ENCODE measurements around the gene KCNJ6.

Gene KCNJ6

DNA sequence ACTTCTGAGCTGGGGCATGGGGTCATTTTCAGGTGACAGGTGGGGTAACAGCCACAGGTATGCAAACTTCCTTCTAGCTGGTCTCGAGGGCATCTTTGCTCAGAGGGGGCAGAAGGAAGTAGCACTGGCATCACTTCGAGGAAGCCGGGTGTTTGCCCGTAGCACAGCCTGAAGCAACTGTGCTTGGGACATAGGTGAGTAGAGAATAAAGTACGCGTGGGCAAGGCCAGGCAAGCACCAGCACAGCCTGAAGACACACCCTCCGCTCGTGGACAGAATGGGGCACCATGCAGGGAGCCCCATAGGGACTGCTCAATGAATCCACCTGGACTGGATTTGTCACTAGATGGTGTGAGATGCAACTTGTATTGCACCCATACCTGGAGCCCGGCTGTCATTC is 167.1 kb downstream of the KCNJ6 start:
- TF ChIP-seq, protein P1, sequence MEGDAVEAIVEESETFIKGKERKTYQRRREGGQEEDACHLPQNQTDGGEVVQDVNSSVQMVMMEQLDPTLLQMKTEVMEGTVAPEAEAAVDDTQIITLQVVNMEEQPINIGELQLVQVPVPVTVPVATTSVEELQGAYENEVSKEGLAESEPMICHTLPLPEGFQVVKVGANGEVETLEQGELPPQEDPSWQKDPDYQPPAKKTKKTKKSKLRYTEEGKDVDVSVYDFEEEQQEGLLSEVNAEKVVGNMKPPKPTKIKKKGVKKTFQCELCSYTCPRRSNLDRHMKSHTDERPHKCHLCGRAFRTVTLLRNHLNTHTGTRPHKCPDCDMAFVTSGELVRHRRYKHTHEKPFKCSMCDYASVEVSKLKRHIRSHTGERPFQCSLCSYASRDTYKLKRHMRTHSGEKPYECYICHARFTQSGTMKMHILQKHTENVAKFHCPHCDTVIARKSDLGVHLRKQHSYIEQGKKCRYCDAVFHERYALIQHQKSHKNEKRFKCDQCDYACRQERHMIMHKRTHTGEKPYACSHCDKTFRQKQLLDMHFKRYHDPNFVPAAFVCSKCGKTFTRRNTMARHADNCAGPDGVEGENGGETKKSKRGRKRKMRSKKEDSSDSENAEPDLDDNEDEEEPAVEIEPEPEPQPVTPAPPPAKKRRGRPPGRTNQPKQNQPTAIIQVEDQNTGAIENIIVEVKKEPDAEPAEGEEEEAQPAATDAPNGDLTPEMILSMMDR (IDR thresholded peaks at IDR 0.05; ENCODE audit: low read depth, low read length, missing control alignments): no peak
- Histone ChIP-seq H3K27me3 (replicated peaks) (no peaks in the 10 kb centered on the region), H3K4me3 (ENCODE audit: low read depth, low read length) (no peak overlapping the region), H3K27ac (no peak overlapping the region), H3K36me3 (replicated peaks) (no peaks in the 10 kb centered on the region)
- no peak for DNase-seq
- in situ Hi-C loops (cut with HindIII; ENCODE audit: low pct_ligation_motif_present, low sequenced_read_pairs): no loop called here

DNA sequence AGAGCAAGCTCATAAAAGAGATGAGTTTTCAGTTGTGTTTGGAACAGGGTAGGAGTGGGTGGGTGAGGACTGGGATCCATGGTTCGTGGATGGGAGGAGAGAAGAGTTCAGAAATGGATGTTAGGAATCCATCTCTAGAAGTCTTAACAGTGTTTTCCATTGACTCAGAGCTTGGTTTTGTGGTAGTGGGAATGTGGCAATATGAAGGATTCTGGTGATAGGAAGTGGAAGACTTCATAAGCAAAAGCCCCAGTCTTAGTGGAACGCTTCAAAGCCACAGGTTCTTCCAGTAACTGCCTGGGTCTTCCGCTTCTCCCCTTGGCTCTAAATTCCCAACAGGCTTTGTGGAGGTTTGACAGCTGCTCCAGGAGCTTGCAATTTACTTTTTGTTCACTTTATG is 167.9 kb downstream of the KCNJ6 start:
- Histone ChIP-seq H3K27me3 (replicated peaks) (no peaks in the 10 kb centered on the region), H3K36me3 (replicated peaks) (no peaks in the 10 kb centered on the region), H3K4me3 (ENCODE audit: low read depth, low read length) (no peak overlapping the region), H3K27ac (no peak overlapping the region)
- in situ Hi-C loops (cut with HindIII; ENCODE audit: low pct_ligation_motif_present, low sequenced_read_pairs): no loop called here
- DNase-seq: no peak
- TF ChIP-seq, protein P1 (IDR thresholded peaks at IDR 0.05; ENCODE audit: low read depth, low read length, missing control alignments): no peak

DNA sequence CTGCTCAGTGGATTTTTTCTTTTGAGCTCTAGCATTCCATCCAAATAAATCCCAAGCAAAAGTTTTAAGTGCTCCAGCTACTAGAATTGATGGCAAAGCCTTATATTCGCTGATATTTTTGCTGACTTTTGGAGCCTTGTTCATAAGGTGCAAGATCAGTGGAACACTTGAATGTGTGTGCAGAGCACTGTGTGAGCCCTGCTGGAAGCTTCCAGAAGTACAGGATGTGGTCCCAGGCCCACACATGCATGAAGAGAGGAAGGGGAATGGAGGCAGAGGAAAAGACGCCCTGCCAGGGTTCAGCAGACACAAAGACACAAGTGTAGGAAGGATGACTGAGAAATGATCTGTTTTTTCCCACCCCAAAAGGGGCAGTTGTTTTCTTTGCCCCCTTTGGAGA is 169.4 kb downstream of the KCNJ6 start:
- no peaks in the 10 kb centered on the region for H3K27me3 ChIP-seq (replicated peaks)
- no peaks in the 10 kb centered on the region for H3K36me3 ChIP-seq (replicated peaks)
- in situ Hi-C loops (cut with HindIII; ENCODE audit: low pct_ligation_motif_present, low sequenced_read_pairs): no loop called here
- TF ChIP-seq, protein P1 (IDR thresholded peaks at IDR 0.05; ENCODE audit: low read depth, low read length, missing control alignments): peak; percentile 42
- no peak overlapping the region for H3K4me3 ChIP-seq (ENCODE audit: low read depth, low read length)
- no peak overlapping the region for H3K27ac ChIP-seq
- no peak for DNase-seq

DNA sequence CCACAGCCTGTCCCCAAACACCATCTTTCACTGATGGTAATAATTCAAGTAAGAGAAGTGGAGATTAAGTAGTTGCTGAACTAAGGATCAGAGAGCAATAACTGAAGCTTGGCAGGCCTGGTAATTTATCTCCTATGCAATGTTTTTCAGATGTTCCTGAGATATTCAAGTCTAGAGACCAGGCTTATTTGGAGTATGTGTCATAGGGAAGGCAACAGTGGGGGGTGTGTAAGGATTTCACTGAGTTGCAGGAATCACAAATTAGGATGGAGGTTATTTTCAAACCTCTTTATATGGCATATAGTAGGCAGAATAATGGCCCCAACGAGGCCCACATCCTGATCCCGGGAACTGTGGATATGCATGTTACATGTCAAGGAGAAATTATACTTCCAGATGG is 171.7 kb downstream of the KCNJ6 start:
- H3K27me3 ChIP-seq (replicated peaks): no peaks in the 10 kb centered on the region
- H3K36me3 ChIP-seq (replicated peaks): no peaks in the 10 kb centered on the region
- in situ Hi-C loops (cut with HindIII; ENCODE audit: low pct_ligation_motif_present, low sequenced_read_pairs): no loop called here
- H3K27ac ChIP-seq: no peak overlapping the region
- no peak for DNase-seq
- TF ChIP-seq, protein P1 (IDR thresholded peaks at IDR 0.05; ENCODE audit: low read depth, low read length, missing control alignments): no peak
- H3K4me3 ChIP-seq (ENCODE audit: low read depth, low read length): no peak overlapping the region

DNA sequence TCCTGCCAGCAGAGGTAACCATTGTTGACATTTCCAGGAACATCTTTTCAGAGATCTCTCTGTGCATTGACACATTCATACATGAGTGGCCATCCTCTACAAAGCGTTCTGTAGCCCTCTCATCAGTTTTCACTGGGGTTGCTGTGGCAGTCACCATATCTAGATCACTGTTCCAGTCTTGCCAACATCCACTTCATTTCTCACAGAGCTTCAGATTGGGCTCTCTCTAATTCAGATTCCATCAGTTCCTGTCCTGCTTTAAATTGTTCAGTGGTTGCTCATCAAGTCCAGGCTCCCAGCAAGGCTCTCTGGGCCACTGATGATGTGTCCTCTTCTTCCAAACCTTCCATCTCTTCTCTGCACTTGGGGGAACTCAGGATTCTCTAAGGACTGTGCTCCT is 173.7 kb downstream of the KCNJ6 start:
- TF ChIP-seq, protein P1 (IDR thresholded peaks at IDR 0.05; ENCODE audit: low read depth, low read length, missing control alignments): no peak
- Histone ChIP-seq H3K27me3 (replicated peaks) (no peaks in the 10 kb centered on the region), H3K27ac (no peak overlapping the region), H3K36me3 (replicated peaks) (no peaks in the 10 kb centered on the region), H3K4me3 (ENCODE audit: low read depth, low read length) (no peak overlapping the region)
- in situ Hi-C loops (cut with HindIII; ENCODE audit: low pct_ligation_motif_present, low sequenced_read_pairs): no loop called here
- peak; percentile 39 for DNase-seq

DNA sequence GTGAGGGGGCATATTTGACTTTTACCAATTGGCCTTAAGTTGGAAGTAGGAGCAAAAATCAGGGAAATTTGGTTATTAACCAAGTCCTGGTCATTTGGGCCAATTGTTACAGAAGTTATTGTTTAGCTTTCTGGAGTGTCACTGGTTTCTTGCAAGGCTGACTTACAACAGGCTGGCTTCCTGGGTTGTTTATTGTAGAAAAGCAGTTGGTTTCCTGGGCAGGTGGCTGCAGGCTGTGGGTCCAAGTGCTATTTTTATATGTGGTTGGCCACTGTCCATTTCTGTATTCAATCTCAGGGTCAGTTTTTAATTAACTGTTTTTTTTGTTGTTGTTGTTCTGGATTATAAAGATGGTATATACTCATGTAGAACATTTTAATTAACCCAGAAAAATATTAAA is 174.1 kb downstream of the KCNJ6 start:
- Histone ChIP-seq H3K36me3 (replicated peaks) (no peaks in the 10 kb centered on the region), H3K27ac (no peak overlapping the region), H3K4me3 (ENCODE audit: low read depth, low read length) (no peak overlapping the region), H3K27me3 (replicated peaks) (no peaks in the 10 kb centered on the region)
- TF ChIP-seq, protein P1 (IDR thresholded peaks at IDR 0.05; ENCODE audit: low read depth, low read length, missing control alignments): no peak
- in situ Hi-C loops (cut with HindIII; ENCODE audit: low pct_ligation_motif_present, low sequenced_read_pairs): no loop called here
- no peak for DNase-seq
